Measurements from ENCODE around the gene ECM2.
A peak's percentile ranks its signal among the peaks of the same experiment; 100 is the strongest.

Gene ECM2

GRCh38 chr9:92496396-92497176, 39.2 kb downstream of the ECM2 start:
- no peak for DNase-seq

GRCh38 chr9:92494856-92495255, 40.9 kb downstream of the ECM2 start:
- DNase-seq, result no peak

GRCh38 chr9:92493749-92494387, 41.9 kb downstream of the ECM2 start:
- DNase-seq, result no peak

GRCh38 chr9:92492781-92493401, 42.9 kb downstream of the ECM2 start:
- no peak for DNase-seq

GRCh38 chr9:92488681-92489550, 46.9 kb downstream of the ECM2 start:
- peak; percentile 63 for DNase-seq

- DNase-seq, result no peak
These were observed 49.4 kb downstream of the ECM2 start for GRCh38 chr9:92486371-92486770.

GRCh38 chr9:92484563-92484962, 51.2 kb downstream of the ECM2 start:
- no peak for DNase-seq

GRCh38 chr9:92483627-92484545, 51.9 kb downstream of the ECM2 start:
- DNase-seq, result no peak

- no peak for DNase-seq
These were observed 53.0 kb downstream of the ECM2 start for GRCh38 chr9:92482805-92483204.

GRCh38 chr9:92482329-92482728, 53.5 kb downstream of the ECM2 start, which contains the start of gene ASPN:
TSS of gene ASPN (minus strand) at chr9:92482506.
- DNase-seq, result peak; percentile 64

- no peak for DNase-seq
These were observed 54.7 kb downstream of the ECM2 start for GRCh38 chr9:92480986-92481633.

GRCh38 chr9:92480291-92480771, 55.5 kb downstream of the ECM2 start:
- DNase-seq, result peak; percentile 65

- DNase-seq, result no peak
These were observed 56.4 kb downstream of the ECM2 start for GRCh38 chr9:92479346-92479745.

GRCh38 chr9:92478783-92479182, 57.0 kb downstream of the ECM2 start:
- DNase-seq, result peak; percentile 60

GRCh38 chr9:92476962-92477361, 58.8 kb downstream of the ECM2 start:
- DNase-seq, result no peak

- no peak for DNase-seq
These were observed 61.2 kb downstream of the ECM2 start for GRCh38 chr9:92474587-92474986.

- no peak for DNase-seq
These were observed 67.6 kb downstream of the ECM2 start for GRCh38 chr9:92468206-92468605.

- no peak for DNase-seq
These were observed 68.3 kb downstream of the ECM2 start for GRCh38 chr9:92467511-92467910.

GRCh38 chr9:92467041-92467440, 68.7 kb downstream of the ECM2 start:
- DNase-seq, result no peak

GRCh38 chr9:92463984-92464383, 71.8 kb downstream of the ECM2 start:
- DNase-seq, result no peak

- DNase-seq, result no peak
These were observed 72.4 kb downstream of the ECM2 start for GRCh38 chr9:92463387-92463786.
